GM08714 (cell line): ENCODE measurements around the gene IQCH.

ENCODE experiments used
- H3K4me3 ChIP-seq: fragments of 200-500 bp; sonication (Bioruptor generic); 2 replicates; pipeline ENCODE4 v1.5.1; 2014; ENCODE audit warnings: mild to moderate bottlenecking, low read length, inconsistent platforms
- ZNF274 ChIP-seq: IDR thresholded peaks from 2 replicates; pipeline ENCODE4 v1.6.1; 2012; ENCODE audit warnings: mild to moderate bottlenecking, low read depth, low read length

IQCH gene

DNA sequence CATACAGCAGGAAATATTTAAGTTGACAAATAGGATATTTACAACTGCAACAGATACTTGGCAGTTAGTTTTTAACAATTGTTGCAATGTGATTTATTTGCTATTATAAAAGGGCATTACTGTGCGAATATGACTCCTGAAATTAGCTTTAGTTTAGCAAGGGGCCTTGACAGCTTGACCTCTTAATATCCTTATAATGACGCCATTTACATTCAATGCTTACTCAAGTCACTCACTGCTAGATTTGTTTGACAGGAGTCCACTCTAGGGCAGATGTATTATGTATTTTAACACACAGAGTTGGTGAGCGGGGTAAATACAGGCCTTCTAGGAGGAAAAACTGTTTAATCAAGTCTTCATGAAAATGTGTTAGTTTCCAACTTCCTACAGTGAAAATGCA lies 208.3 kb downstream of the IQCH start:
- TF ChIP-seq ZNF274 = no peak
- no peak overlapping the region for H3K4me3 ChIP-seq

DNA sequence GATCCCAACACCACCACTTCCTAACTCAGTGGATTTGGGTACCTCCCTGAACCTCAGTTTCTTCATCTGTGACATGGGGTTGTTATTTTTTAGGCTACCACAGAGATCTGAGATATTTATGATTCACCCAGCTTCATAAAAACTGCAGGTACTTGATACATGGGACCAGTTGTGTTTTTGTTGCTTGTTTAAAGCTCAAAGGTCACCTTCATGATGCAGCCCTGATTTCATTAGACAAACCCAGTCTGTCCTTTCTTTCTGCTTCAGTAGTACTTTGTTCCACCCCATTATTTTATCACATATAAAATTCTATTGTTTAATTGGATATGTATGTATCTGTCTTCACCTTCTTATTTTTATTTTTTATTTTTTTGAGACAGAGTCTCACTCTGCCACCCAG lies 208.9 kb downstream of the IQCH start:
- H3K4me3 ChIP-seq = no peak overlapping the region
- TF ChIP-seq ZNF274 = no peak

DNA sequence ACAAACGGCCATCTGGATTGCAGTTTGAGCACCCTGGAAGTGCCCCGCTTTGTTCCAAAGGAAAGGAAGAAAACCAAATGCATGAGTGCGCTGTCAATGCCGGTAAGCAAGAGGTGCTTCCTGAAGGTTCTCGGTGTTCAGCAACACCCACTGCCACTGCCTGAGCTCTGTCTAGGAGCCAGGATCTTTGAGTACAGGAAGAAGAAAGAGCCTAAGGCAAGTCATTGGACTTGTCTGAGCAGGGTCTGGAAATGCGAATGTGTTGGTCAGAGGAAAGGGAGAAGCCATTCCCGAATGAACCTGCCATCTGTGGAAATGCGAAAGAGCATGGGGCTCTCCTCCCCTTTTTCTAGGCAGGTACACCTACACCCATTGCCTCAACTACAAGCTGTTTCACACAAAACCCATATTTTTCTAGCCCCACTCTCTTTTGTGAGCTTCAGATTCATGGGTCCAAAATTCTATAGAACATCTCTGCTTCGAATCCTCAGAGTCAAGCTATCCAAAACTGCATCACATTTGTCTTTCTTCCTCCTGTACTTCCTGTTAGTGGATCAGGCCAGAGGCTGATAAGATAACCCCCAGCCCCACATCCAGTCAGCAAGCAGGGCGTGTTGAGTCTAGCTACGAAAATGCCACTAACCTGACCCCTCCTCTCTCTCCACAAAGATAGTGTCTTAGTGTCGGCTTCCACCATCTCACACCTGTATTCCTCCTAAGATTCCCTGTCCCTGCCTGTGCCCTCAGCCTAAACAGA lies 210.8 kb downstream of the IQCH start:
- no peak overlapping the region for H3K4me3 ChIP-seq
- no peak for TF ChIP-seq ZNF274

DNA sequence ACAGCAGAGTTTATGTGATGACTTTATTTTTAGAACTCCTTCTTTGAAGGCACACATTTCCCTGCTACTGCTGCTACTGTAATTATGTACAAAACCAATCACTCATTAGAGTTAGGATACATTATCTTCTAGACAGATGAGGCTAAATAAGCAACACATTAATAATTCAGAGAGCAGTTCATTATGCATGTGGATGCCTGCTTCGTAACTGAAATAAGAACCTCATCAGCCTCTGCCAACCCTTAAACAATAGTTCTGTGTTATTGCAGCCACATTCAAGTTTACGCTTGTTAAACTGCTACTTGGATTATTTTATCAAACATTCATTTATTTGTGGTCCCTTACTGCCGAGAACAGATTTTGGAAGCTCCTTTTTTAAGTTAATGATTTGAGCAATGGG lies 213.8 kb downstream of the IQCH start:
- TF ChIP-seq ZNF274 = no peak
- H3K4me3 ChIP-seq = no peak overlapping the region

DNA sequence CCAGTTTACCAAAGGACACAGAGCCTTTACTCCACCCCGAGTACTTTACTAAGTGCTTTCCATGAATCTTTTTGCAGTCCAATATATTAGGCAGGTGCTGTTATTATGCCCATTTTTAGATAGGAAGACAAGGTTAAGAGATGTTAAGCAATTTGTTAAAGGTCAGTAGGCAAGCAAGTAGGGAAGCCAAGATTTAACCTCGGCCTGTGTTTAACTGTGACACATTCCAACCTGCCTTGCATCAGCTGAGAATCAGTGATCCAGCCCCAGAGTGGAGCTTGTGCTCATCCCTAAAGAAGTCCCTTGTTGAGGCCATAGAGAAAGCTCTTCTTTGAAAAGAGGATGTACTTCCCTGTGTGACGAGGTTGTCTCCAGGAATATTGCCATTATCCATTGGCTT lies 215.1 kb downstream of the IQCH start:
- H3K4me3 ChIP-seq = no peak overlapping the region
- TF ChIP-seq ZNF274 = no peak

- TF ChIP-seq ZNF274 = no peak
- no peak overlapping the region for H3K4me3 ChIP-seq
Observed at GRCh38 chr15:67472957-67473356, 218.4 kb downstream of the IQCH start.

DNA sequence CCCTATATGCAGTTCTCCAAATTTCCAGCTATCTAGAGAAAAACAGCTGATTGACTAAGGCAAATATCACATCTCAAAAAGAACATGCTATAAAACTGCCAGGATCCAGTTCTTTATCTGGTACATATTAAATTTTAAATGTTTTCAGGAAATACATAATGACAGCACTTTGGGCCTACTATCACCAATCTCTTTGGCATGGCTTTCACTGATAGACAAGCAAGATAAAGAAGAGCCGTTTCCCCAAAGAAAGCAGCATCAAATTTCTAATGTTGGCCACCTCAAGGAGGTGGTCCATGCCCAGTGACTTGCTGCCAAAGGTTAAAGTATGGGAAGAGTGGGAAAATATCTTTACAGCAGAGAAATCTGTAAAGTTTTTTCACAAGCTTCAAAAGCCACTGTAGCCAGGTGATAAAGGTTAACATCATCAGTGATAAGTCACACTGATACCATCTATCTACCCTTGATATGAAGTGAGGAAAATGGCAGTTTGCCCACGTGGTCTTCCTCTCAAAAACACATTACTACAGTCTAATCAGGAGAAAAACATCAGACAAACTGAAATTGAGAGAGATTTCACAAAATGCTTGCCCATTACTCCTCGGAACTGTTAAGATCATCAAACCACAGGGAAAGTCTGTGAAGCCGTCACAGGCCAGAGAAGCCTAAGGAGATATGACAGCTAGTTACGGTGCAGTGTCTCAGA lies 220.0 kb downstream of the IQCH start:
- TF ChIP-seq ZNF274 = no peak
- no peak overlapping the region for H3K4me3 ChIP-seq

GRCh38 chr15:67479781-67480505 lies 225.4 kb downstream of the IQCH start:
- no peak for TF ChIP-seq ZNF274
- no peak overlapping the region for H3K4me3 ChIP-seq

DNA sequence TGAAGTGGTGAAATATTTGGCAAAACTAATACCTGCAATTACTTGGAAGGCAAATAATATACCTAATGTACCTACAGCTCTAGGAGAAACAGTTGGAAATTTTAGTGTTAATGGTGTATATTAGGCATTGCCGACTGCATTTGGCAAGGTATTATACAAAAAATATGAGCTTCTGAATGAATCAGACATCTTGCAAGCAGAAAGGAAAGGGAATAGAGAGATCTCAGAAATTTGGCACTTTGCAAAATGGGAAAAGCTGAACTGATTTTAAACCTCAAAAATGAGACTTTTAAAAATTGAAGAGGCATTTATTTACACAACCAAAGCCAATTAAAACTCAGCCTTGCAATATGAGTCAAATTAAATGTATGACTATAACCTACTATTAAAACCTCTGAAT lies 226.2 kb downstream of the IQCH start:
- no peak overlapping the region for H3K4me3 ChIP-seq
- no peak for TF ChIP-seq ZNF274

DNA sequence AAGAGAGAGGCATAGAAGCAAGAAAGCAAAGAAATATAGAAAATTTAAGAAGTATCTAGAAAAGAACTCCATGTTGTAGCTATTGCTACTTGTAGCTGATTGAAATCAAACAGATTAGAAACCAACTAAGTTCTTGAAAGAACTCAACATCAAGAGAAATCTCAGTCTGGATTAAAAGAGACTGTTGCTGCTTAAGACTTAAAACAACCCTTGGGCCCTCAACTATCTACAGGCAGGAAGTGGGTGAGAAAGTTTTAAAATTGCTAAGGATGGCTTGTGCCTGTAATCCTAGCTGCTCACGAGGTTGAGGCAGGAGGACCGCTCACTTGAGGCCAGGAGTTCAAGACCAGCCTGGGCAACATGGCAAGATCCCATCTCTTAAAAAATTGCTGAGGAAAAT lies 227.1 kb downstream of the IQCH start:
- no peak for TF ChIP-seq ZNF274
- no peak overlapping the region for H3K4me3 ChIP-seq

GRCh38 chr15:67495585-67495984 lies 241.0 kb downstream of the IQCH start:
- TF ChIP-seq ZNF274 = no peak

GRCh38 chr15:67501177-67501835 lies 246.7 kb downstream of the IQCH start:
- TF ChIP-seq ZNF274 = no peak
- H3K4me3 ChIP-seq = no peak overlapping the region

More at GRCh38 chr15:67495585-67495984, 241.0 kb downstream of the IQCH start:
- no peak overlapping the region for H3K4me3 ChIP-seq

DNA sequence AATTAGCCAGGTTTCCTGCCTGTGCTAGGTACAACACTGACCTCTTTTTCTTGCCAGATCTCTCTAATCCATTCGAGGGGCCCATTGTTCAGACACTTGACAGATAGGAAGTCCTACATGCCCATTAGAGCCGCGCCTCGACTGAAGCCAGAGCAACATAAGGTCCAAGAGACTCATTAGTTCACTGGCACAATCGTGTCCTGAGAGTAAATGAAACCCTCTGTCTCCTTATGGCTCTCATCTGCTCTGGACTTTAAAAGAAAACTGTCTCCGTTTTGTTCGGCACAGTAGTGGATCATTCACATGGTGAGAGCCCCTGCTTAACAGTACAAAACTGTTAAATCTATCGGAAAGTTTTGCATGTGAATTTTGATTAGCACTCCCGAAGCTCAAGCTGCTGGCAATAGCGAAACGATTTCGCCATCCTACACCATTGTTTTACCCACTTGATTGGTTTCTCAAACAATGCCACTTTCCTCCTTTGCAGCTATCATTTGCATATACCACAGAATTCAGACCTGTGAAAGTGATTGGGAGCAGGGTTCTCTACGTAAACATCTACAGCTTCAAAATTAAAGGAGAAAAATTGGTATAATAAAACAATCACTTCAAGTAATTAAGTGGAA lies 247.4 kb downstream of the IQCH start:
- no peak for TF ChIP-seq ZNF274
- no peak overlapping the region for H3K4me3 ChIP-seq

- TF ChIP-seq ZNF274 = no peak
- H3K4me3 ChIP-seq = no peak overlapping the region
Observed at GRCh38 chr15:67504056-67504455, 249.5 kb downstream of the IQCH start.
